ENCODE results near the gene BCL6B. TPM values are rescaled to one million over a fixed set of nuclear protein-coding genes. Genes with fewer than 3 reads are reported as not detected.

BCL6B gene
- total and polyA plus RNA-seq, 10 of the 15 experiments (the other 5 are each of a cell fraction or from before 2014, with no cell fraction given) = 0.06 to 0.85 (median 0.11) TPM; not detected in 1

GRCh38 chr17:7003745-7004144, 19.1 kb upstream of the BCL6B start (continued):
- TF ChIP-seq, protein P1, sequence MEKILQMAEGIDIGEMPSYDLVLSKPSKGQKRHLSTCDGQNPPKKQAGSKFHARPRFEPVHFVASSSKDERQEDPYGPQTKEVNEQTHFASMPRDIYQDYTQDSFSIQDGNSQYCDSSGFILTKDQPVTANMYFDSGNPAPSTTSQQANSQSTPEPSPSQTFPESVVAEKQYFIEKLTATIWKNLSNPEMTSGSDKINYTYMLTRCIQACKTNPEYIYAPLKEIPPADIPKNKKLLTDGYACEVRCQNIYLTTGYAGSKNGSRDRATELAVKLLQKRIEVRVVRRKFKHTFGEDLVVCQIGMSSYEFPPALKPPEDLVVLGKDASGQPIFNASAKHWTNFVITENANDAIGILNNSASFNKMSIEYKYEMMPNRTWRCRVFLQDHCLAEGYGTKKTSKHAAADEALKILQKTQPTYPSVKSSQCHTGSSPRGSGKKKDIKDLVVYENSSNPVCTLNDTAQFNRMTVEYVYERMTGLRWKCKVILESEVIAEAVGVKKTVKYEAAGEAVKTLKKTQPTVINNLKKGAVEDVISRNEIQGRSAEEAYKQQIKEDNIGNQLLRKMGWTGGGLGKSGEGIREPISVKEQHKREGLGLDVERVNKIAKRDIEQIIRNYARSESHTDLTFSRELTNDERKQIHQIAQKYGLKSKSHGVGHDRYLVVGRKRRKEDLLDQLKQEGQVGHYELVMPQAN (conservative IDR thresholded peaks at IDR 0.05) = no peak
- TF ChIP-seq NR2F1 (conservative IDR thresholded peaks at IDR 0.05) (no peak), CHD4 (IDR thresholded peaks at IDR 0.05) (no peak), RUNX3 (IDR thresholded peaks at IDR 0.05; ENCODE audit: low read length) (no peak), BHLHE40 (IDR thresholded peaks at IDR 0.05; ENCODE audit: borderline replicate concordance in 1 of 2, low read depth in 2 of 2, low read length in 1 of 2) (no peak)

- peak; percentile 93 for ATAC-seq
- no peak overlapping the region for H3K4me2 ChIP-seq (ENCODE audit: control insufficient read depth, insufficient read depth)
- TF ChIP-seq, protein P2, sequence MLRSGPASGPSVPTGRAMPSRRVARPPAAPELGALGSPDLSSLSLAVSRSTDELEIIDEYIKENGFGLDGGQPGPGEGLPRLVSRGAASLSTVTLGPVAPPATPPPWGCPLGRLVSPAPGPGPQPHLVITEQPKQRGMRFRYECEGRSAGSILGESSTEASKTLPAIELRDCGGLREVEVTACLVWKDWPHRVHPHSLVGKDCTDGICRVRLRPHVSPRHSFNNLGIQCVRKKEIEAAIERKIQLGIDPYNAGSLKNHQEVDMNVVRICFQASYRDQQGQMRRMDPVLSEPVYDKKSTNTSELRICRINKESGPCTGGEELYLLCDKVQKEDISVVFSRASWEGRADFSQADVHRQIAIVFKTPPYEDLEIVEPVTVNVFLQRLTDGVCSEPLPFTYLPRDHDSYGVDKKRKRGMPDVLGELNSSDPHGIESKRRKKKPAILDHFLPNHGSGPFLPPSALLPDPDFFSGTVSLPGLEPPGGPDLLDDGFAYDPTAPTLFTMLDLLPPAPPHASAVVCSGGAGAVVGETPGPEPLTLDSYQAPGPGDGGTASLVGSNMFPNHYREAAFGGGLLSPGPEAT (IDR thresholded peaks at IDR 0.05; ENCODE audit: low read depth) = no peak
- TF ChIP-seq JUND (IDR thresholded peaks at IDR 0.05; ENCODE audit: low read depth, low read length) (no peak), ATF3 (IDR thresholded peaks at IDR 0.05; ENCODE audit: borderline replicate concordance, extremely low read depth, low read depth, low read length) (no peak), MXI1 (IDR thresholded peaks at IDR 0.05; ENCODE audit: low read depth, low read length) (no peak), IKZF2 (IDR thresholded peaks at IDR 0.05) (no peak), MYB (IDR thresholded peaks at IDR 0.05; ENCODE audit: borderline replicate concordance, low read depth, low read length) (no peak)
- TF ChIP-seq, protein P3, sequence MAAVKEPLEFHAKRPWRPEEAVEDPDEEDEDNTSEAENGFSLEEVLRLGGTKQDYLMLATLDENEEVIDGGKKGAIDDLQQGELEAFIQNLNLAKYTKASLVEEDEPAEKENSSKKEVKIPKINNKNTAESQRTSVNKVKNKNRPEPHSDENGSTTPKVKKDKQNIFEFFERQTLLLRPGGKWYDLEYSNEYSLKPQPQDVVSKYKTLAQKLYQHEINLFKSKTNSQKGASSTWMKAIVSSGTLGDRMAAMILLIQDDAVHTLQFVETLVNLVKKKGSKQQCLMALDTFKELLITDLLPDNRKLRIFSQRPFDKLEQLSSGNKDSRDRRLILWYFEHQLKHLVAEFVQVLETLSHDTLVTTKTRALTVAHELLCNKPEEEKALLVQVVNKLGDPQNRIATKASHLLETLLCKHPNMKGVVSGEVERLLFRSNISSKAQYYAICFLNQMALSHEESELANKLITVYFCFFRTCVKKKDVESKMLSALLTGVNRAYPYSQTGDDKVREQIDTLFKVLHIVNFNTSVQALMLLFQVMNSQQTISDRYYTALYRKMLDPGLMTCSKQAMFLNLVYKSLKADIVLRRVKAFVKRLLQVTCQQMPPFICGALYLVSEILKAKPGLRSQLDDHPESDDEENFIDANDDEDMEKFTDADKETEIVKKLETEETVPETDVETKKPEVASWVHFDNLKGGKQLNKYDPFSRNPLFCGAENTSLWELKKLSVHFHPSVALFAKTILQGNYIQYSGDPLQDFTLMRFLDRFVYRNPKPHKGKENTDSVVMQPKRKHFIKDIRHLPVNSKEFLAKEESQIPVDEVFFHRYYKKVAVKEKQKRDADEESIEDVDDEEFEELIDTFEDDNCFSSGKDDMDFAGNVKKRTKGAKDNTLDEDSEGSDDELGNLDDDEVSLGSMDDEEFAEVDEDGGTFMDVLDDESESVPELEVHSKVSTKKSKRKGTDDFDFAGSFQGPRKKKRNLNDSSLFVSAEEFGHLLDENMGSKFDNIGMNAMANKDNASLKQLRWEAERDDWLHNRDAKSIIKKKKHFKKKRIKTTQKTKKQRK (IDR thresholded peaks at IDR 0.05; ENCODE audit: low read depth, low read length) = no peak
These were observed 18.2 kb upstream of the BCL6B start for GRCh38 chr17:7004398-7005253.

More at GRCh38 chr17:7004398-7005253, 18.2 kb upstream of the BCL6B start:
- H4K20me1 ChIP-seq (ENCODE audit: control insufficient read depth, insufficient read depth) = no peaks in the 10 kb centered on the region
- no peak overlapping the region for H2AFZ ChIP-seq (ENCODE audit: control insufficient read depth, low read depth, low read length)
- peaks cover 5 to 11% of the 10 kb centered on the region in 2 experiments for H3K36me3 ChIP-seq (ENCODE audit: control insufficient read depth in 2 of 2, insufficient read depth in 2 of 2, low read length in 1 of 2)
- ChIA-PET SMC1A (ENCODE audit: uncharacterized antibody, unreplicated experiment) (interaction anchor here (0.7 to 5.2 kb wide), 28 partner anchors 8 to 529 kb away, joined by 3 to 67 read pairs (median 5); partner anchors contain the start of genes BCL6B, RNASEK and SLC16A13), RAD21 (ENCODE audit: unreplicated experiment) (interaction anchor here (0.7 to 3.8 kb wide), 17 partner anchors 10 to 342 kb away, joined by 3 to 61 read pairs (median 6); partner anchors contain the start of gene BCL6B), CTCF (interaction anchor here (0.5 to 15.9 kb wide), 57 partner anchors 8 to 1447 kb away, joined by 3 to 237 read pairs (median 4); partner anchors contain the start of genes ALOX12, RNASEK and SLC16A13), POLR2A (interaction anchor here (0.9 to 1.4 kb wide), 3 partner anchors 60 to 161 kb away, joined by 3 to 4 read pairs (median 3); no protein-coding TSS in a partner anchor)
- H3K9me3 ChIP-seq (replicated peaks; ENCODE audit: control insufficient read depth, insufficient read depth, low read length) = no peaks in the 10 kb centered on the region
- in situ Hi-C loops (cut with MboI) (loop anchor here (5.0 to 10.0 kb wide), 2 partner anchors 92 to 160 kb away; no protein-coding TSS in a partner anchor), intact Hi-C loops (cut with micrococcal nuclease; ENCODE audit: unreplicated experiment) (loop anchor here (1.0 to 2.0 kb wide), 3 partner anchors 91 to 338 kb away; no protein-coding TSS in a partner anchor)
- no peak overlapping the region for H3K4me3 ChIP-seq
- no peak overlapping the region for H3K9ac ChIP-seq (ENCODE audit: control insufficient read depth, insufficient read depth, low read length)
- no TSS peak for BruUV-seq (replicated peaks)
- no peak overlapping the region for H3K27ac ChIP-seq (ENCODE audit: control insufficient read depth, insufficient read depth)
- peak; percentile 98 for FAIRE-seq
- 100% methylated on average over 2 of the region's 2 CpGs for WGBS (ENCODE audit: insufficient coverage, insufficient replicate concordance, low lambda C conversion rate, missing lambda C conversion rate)
- H3K27me3 ChIP-seq (replicated peaks in 1 of 2; ENCODE audit: control insufficient read depth in 2 of 2, insufficient read depth in 2 of 2, low read length in 1 of 2) = no peaks in the 10 kb centered on the region
- peaks cover 2% of the 10 kb centered on the region for H3K79me2 ChIP-seq (ENCODE audit: control insufficient read depth, insufficient read depth, low read length)
- H3K4me1 ChIP-seq (ENCODE audit: control insufficient read depth, insufficient read depth, low read length) = no peaks in the 10 kb centered on the region
- peak; percentile 26 for DNase-seq (ENCODE audit: low read depth, low spot score)

Data from GM12878 (cell line).